AG08396 (cell line): Measurements from ENCODE around the gene CHRNA9.
"Not testable (repeated sequence)": the region's sequence is repeated elsewhere in the genome, so short reads cannot be mapped to it uniquely, and the experiment has no call there.

Experiments
- DNase-seq: peaks from one replicate; pipeline ENCODE4 v3.0.0; 2012; ENCODE audit warnings: low spot score, mixed read lengths

The CHRNA9 gene

GRCh38 chr4:40334591-40335524 is at the start of gene CHRNA9:
TSS of gene CHRNA9 (plus strand) at chr4:40335333. CDS start at chr4:40335468, 135 bp downstream.
- DNase-seq, result no peak

GRCh38 chr4:40285692-40286091 is 49.4 kb upstream of the CHRNA9 start:
- DNase-seq, result no peak

GRCh38 chr4:40288566-40288965 is 46.6 kb upstream of the CHRNA9 start:
- no peak for DNase-seq

- DNase-seq, result no peak
Measured at GRCh38 chr4:40289366-40290188, 45.6 kb upstream of the CHRNA9 start.

- not testable (repeated sequence) for DNase-seq
Measured at GRCh38 chr4:40290611-40291186, 44.4 kb upstream of the CHRNA9 start.

GRCh38 chr4:40292313-40292759 is 42.8 kb upstream of the CHRNA9 start:
- DNase-seq, result no peak

- DNase-seq, result no peak
Measured at GRCh38 chr4:40294339-40294738, 40.8 kb upstream of the CHRNA9 start.

- DNase-seq, result not testable (repeated sequence)
Measured at GRCh38 chr4:40295030-40295429, 40.1 kb upstream of the CHRNA9 start.

GRCh38 chr4:40295572-40295971 is 39.6 kb upstream of the CHRNA9 start:
- no peak for DNase-seq

- DNase-seq, result no peak
Measured at GRCh38 chr4:40299126-40299525, 36.0 kb upstream of the CHRNA9 start.

- DNase-seq, result no peak
Measured at GRCh38 chr4:40299811-40300292, 35.3 kb upstream of the CHRNA9 start.

GRCh38 chr4:40300371-40301162 is 34.6 kb upstream of the CHRNA9 start:
- DNase-seq, result no peak

GRCh38 chr4:40301603-40302002 is 33.5 kb upstream of the CHRNA9 start:
- no peak for DNase-seq

- DNase-seq, result no peak
Measured at GRCh38 chr4:40303751-40304150, 31.4 kb upstream of the CHRNA9 start.

GRCh38 chr4:40305328-40306170 is 29.6 kb upstream of the CHRNA9 start:
- DNase-seq, result no peak

- no peak for DNase-seq
Measured at GRCh38 chr4:40306226-40306625, 28.9 kb upstream of the CHRNA9 start.

GRCh38 chr4:40306976-40307375 is 28.2 kb upstream of the CHRNA9 start:
- DNase-seq, result no peak

GRCh38 chr4:40307627-40308497 is 27.3 kb upstream of the CHRNA9 start:
- DNase-seq, result no peak

GRCh38 chr4:40308528-40309122 is 26.5 kb upstream of the CHRNA9 start:
- DNase-seq, result no peak
